ENCODE measurements around the gene FAF1.

DNA sequence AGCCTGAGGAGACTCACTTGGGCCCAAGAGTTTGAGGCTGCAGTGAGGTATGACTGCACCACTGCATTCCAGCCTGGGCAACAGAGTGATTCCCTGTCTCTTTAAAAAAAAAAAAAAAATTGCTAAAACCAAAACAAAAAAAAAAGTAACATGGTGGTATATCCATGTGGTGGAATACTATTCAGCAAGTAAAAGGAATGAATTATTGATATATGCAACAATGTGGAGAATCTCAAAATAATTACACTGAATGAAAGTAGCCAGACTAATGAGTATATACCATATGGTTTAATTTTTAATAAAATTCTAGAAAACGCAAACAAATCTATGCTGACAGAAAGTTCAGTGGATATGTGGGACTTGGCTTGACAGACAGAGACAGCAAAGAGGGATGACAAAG, 456.6 kb downstream of the FAF1 start:
- TF ChIP-seq, protein P1, sequence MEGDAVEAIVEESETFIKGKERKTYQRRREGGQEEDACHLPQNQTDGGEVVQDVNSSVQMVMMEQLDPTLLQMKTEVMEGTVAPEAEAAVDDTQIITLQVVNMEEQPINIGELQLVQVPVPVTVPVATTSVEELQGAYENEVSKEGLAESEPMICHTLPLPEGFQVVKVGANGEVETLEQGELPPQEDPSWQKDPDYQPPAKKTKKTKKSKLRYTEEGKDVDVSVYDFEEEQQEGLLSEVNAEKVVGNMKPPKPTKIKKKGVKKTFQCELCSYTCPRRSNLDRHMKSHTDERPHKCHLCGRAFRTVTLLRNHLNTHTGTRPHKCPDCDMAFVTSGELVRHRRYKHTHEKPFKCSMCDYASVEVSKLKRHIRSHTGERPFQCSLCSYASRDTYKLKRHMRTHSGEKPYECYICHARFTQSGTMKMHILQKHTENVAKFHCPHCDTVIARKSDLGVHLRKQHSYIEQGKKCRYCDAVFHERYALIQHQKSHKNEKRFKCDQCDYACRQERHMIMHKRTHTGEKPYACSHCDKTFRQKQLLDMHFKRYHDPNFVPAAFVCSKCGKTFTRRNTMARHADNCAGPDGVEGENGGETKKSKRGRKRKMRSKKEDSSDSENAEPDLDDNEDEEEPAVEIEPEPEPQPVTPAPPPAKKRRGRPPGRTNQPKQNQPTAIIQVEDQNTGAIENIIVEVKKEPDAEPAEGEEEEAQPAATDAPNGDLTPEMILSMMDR (IDR thresholded peaks at IDR 0.05): no peak
- TF ChIP-seq POLR2A (IDR thresholded peaks at IDR 0.05): no peak

Data from right lobe of liver (tissue), 4 donors.